Activated CD4-positive, alpha-beta T cell treated with anti-CD3 and anti-CD28 coated beads, Interleukin-2, amount 10 ng/mL, durations not matched to agents 7 days and 5 days (primary cell): Measurements from ENCODE around the gene TBC1D3E. TPM values are rescaled to one million over a fixed set of nuclear protein-coding genes. Genes with fewer than 3 reads are reported as not detected.
A peak's percentile ranks its signal among the peaks of the same experiment; 100 is the strongest.
"Not testable (repeated sequence)": the region's sequence is repeated elsewhere in the genome, so short reads cannot be mapped to it uniquely, and the experiment has no call there.

Experiments used
- CTCF ChIA-PET: fragments of 350-600 bp; sonication (Branson Sonifier 250); formaldehyde crosslinking; loops from one replicate; lab custom pipeline; 2021; ENCODE audit warnings: antibody characterized with exemption; lab: Charles Lee
- POLR2A ChIA-PET: fragments of 350-600 bp; sonication (Branson Sonifier 250); formaldehyde crosslinking; loops from one replicate; lab custom pipeline; 2021; ENCODE audit warnings: antibody characterized with exemption; lab: Charles Lee
- DNase-seq: peaks from one replicate; pipeline ENCODE4 v3.0.0-alpha.2; 2020
- H3K27ac Mint-ChIP-seq: one replicate; pipeline ENCODE4 v1.8.0; 2021; ENCODE audit warnings: mild to moderate bottlenecking, moderate library complexity, mixed read lengths
- H3K27me3 Mint-ChIP-seq: one replicate; pipeline ENCODE4 v1.8.0; 2021; ENCODE audit warnings: mixed read lengths
- H3K36me3 Mint-ChIP-seq: one replicate; pipeline ENCODE4 v1.8.0; 2021; ENCODE audit warnings: low read depth, mixed read lengths
- H3K4me1 Mint-ChIP-seq: one replicate; pipeline ENCODE4 v1.8.0; 2021; ENCODE audit warnings: mixed read lengths
- H3K4me3 Mint-ChIP-seq: one replicate; pipeline ENCODE4 v1.8.0; 2021; ENCODE audit warnings: mild to moderate bottlenecking, moderate library complexity, mixed read lengths
- H3K9me3 Mint-ChIP-seq: one replicate; pipeline ENCODE4 v1.8.0; 2021; ENCODE audit warnings: mixed read lengths
- total RNA-seq, 2 experiments: library from RNA; stranded (reverse); gene quantifications; one replicate each; pipeline ENCODE4 v1.2.3, GENCODE V29; 2021

The TBC1D3E gene
- under 1 TPM in 1 of 2 experiments, not detected in 1; 0.10 TPM for total RNA-seq

- H3K27me3 Mint-ChIP-seq, H3K4me3 Mint-ChIP-seq, H3K4me1 Mint-ChIP-seq, H3K27ac Mint-ChIP-seq, H3K9me3 Mint-ChIP-seq, POLR2A ChIA-PET, H3K36me3 Mint-ChIP-seq, CTCF ChIA-PET, DNase-seq: not testable (repeated sequence)
These were observed at the start of gene TBC1D3E for GRCh38 chr17:38127651-38128050. Gene TBC1D3E, plus strand, starts transcription at chr17:38127951. Its CDS starts 1,545 bp downstream, at chr17:38129496.

GRCh38 chr17:38087344-38087743 lies 40.4 kb upstream of the TBC1D3E start:
- H3K36me3 Mint-ChIP-seq, DNase-seq, CTCF ChIA-PET, H3K4me1 Mint-ChIP-seq, POLR2A ChIA-PET, H3K9me3 Mint-ChIP-seq, H3K27me3 Mint-ChIP-seq, H3K4me3 Mint-ChIP-seq, H3K27ac Mint-ChIP-seq: not testable (repeated sequence)

- H3K4me1 Mint-ChIP-seq, H3K27ac Mint-ChIP-seq, H3K9me3 Mint-ChIP-seq, H3K27me3 Mint-ChIP-seq, H3K4me3 Mint-ChIP-seq, POLR2A ChIA-PET, H3K36me3 Mint-ChIP-seq, DNase-seq, CTCF ChIA-PET: not testable (repeated sequence)
These were observed 39.6 kb upstream of the TBC1D3E start for GRCh38 chr17:38088120-38088519.

- H3K4me1 Mint-ChIP-seq, H3K9me3 Mint-ChIP-seq, DNase-seq, POLR2A ChIA-PET, H3K4me3 Mint-ChIP-seq, H3K27ac Mint-ChIP-seq, H3K27me3 Mint-ChIP-seq, CTCF ChIA-PET, H3K36me3 Mint-ChIP-seq: not testable (repeated sequence)
These were observed 33.6 kb upstream of the TBC1D3E start for GRCh38 chr17:38094059-38094694.

- H3K4me1 Mint-ChIP-seq, H3K9me3 Mint-ChIP-seq, CTCF ChIA-PET, H3K27ac Mint-ChIP-seq, DNase-seq, POLR2A ChIA-PET, H3K36me3 Mint-ChIP-seq, H3K27me3 Mint-ChIP-seq, H3K4me3 Mint-ChIP-seq: not testable (repeated sequence)
These were observed 28.5 kb upstream of the TBC1D3E start for GRCh38 chr17:38099262-38099661.

GRCh38 chr17:38119829-38120228 lies 7.9 kb upstream of the TBC1D3E start:
- not testable (repeated sequence) for H3K4me1 Mint-ChIP-seq

GRCh38 chr17:38134860-38135259 lies 7.1 kb downstream of the TBC1D3E start:
- H3K9me3 Mint-ChIP-seq, POLR2A ChIA-PET, H3K27me3 Mint-ChIP-seq, H3K4me3 Mint-ChIP-seq, H3K36me3 Mint-ChIP-seq, CTCF ChIA-PET, H3K4me1 Mint-ChIP-seq, H3K27ac Mint-ChIP-seq: not testable (repeated sequence)
- DNase-seq = peak; percentile 1

More at GRCh38 chr17:38119829-38120228, 7.9 kb upstream of the TBC1D3E start:
- DNase-seq, H3K9me3 Mint-ChIP-seq, H3K36me3 Mint-ChIP-seq, H3K4me3 Mint-ChIP-seq, CTCF ChIA-PET, H3K27ac Mint-ChIP-seq, H3K27me3 Mint-ChIP-seq, POLR2A ChIA-PET: not testable (repeated sequence)

Other genes starting within 250 kb of the TBC1D3E start
- not detected for gene TBC1D3K, start 203.5 kb upstream of the TBC1D3E start, total RNA-seq
- gene TBC1D3L, start 138.9 kb upstream of the TBC1D3E start, total RNA-seq = 1 to 10 TPM in 1 of 2 experiments, not detected in 1; 1.5 TPM
- gene TBC1D3D, start 124.0 kb upstream of the TBC1D3E start, total RNA-seq = 1 to 10 TPM; 8.4 to 8.8 TPM
- not detected for gene TBC1D3C, start 59.3 kb upstream of the TBC1D3E start, total RNA-seq
- gene TBC1D3, start 64.6 kb downstream of the TBC1D3E start, total RNA-seq = not detected
- 10 to 100 TPM; 28.4 to 30.6 TPM for gene MRPL45, start 169.2 kb downstream of the TBC1D3E start, total RNA-seq
- not detected for gene GPR179, start 216.0 kb downstream of the TBC1D3E start, total RNA-seq
- 10 to 100 TPM; 12.4 to 16.2 TPM for gene SOCS7, start 223.9 kb downstream of the TBC1D3E start, total RNA-seq